Uterus (tissue), 4 donors: ENCODE measurements around the gene ANKRD29. TPM values are rescaled to one million over a fixed set of nuclear protein-coding genes. Genes with fewer than 3 reads are reported as not detected.

ENCODE experiments used
- DNase-seq, 2 donors: peaks; one replicate each; pipeline ENCODE4 v3.0.0-alpha.2; 2019 to 2020
- H3K27ac ChIP-seq, 2 donors: fragments of 200-600 bp; sonication (generic); 1 replicate in 1 of 2; 2 replicates in 1 of 2; pipeline ENCODE4 v1.5.1; 2016 to 2018
- H3K27me3 ChIP-seq, 2 donors: fragments of 200-600 bp; sonication (generic); one replicate each; pipeline ENCODE4 v1.5.1; 2018 to 2019; ENCODE audit warnings: control low read depth in 1 of 2
- H3K36me3 ChIP-seq, 2 donors: fragments of 200-600 bp; sonication (generic); one replicate each; pipeline ENCODE4 v1.5.1; 2019; ENCODE audit warnings: control low read depth in 1 of 2
- H3K4me1 ChIP-seq, 2 donors: fragments of 200-600 bp; sonication (generic); one replicate each; pipeline ENCODE4 v1.5.1; 2018 to 2019; ENCODE audit warnings: control low read depth in 1 of 2
- H3K4me3 ChIP-seq, 2 donors: fragments of 200-600 bp; sonication (generic); 1 replicate in 1 of 2; 2 replicates in 1 of 2; pipeline ENCODE4 v1.5.1; 2018 to 2019; ENCODE audit warnings: mild to moderate bottlenecking in 1 of 2
- H3K9me3 ChIP-seq, 2 donors: fragments of 200-600 bp; sonication (generic); one replicate each; pipeline ENCODE4 v1.5.1; 2019; ENCODE audit warnings: control low read depth in 1 of 2
- POLR2A ChIP-seq, 2 donors: fragments of 450-650 bp; IDR thresholded peaks; one replicate each; pipeline ENCODE4 v1.6.1; 2016; ENCODE audit warnings: antibody characterized with exemption in 2 of 2, mild to moderate bottlenecking in 1 of 2, moderate library complexity in 1 of 2
- intact Hi-C: fragments of 100-400 bp; cut with DNase I; formaldehyde crosslinking; loops from one replicate; pipeline ENCODE4 v1.15.1; 2023; ENCODE audit warnings: low total_unique reads
- total RNA-seq, 4 donors: library from RNA; depleted of rRNA in 3 of 4; stranded (reverse); fragments of >200 nt in 3 of 4; gene quantifications; one replicate each; pipeline versions ENCODE4 v1.1.0 to v1.2.4, GENCODE V29; 2014 to 2023
- TF ChIP-seq, protein P1 (sequence below), 4 experiments: fragments of 200-600 bp in 2 of 4; fragments of 450-650 bp in 2 of 4; sonication (generic) in 2 of 4; IDR thresholded peaks; one replicate each; pipeline ENCODE4 v1.5.1; 2016 to 2019; ENCODE audit warnings: antibody characterized with exemption in 4 of 4, mild to moderate bottlenecking in 2 of 4, moderate library complexity in 1 of 4
- donor health status: DM: yes; HTN: yes; CAD: no.

Gene ANKRD29
- total RNA-seq, 4 donors from 2014 or later: 10.8 to 33.4 (median 15.9) TPM

DNA sequence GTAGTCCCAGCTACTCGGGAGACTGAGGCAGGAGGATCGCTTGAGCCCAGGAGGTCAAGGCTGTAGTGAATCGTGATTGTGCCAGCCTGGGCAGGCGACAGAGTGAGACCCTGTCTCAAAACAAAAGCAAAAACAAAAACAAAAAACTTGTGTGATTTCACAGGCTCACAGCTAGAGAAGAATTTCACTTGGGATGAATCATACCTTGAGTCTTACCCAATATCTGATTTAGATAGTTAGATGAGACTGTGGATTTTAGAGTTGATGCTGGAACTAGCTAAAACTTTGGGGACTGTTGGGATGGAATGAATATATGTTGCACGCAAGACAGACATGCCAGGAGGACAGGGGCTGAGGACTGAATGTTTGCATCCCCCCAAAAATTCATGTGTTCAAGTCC lies 4.4 kb downstream of the ANKRD29 start:
- no peak for DNase-seq
- Histone ChIP-seq H3K4me1 (no peaks in the 10 kb centered on the region), H3K27me3 (no peaks in the 10 kb centered on the region), H3K36me3 (no peaks in the 10 kb centered on the region), H3K9me3 (no peaks in the 10 kb centered on the region), H3K27ac (no peak overlapping the region), H3K4me3 (no peak overlapping the region)
- no peak for TF ChIP-seq POLR2A (IDR thresholded peaks at IDR 0.05)
- TF ChIP-seq, protein P1, sequence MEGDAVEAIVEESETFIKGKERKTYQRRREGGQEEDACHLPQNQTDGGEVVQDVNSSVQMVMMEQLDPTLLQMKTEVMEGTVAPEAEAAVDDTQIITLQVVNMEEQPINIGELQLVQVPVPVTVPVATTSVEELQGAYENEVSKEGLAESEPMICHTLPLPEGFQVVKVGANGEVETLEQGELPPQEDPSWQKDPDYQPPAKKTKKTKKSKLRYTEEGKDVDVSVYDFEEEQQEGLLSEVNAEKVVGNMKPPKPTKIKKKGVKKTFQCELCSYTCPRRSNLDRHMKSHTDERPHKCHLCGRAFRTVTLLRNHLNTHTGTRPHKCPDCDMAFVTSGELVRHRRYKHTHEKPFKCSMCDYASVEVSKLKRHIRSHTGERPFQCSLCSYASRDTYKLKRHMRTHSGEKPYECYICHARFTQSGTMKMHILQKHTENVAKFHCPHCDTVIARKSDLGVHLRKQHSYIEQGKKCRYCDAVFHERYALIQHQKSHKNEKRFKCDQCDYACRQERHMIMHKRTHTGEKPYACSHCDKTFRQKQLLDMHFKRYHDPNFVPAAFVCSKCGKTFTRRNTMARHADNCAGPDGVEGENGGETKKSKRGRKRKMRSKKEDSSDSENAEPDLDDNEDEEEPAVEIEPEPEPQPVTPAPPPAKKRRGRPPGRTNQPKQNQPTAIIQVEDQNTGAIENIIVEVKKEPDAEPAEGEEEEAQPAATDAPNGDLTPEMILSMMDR (IDR thresholded peaks at IDR 0.05): no peak
- intact Hi-C loops: no loop called here

DNA sequence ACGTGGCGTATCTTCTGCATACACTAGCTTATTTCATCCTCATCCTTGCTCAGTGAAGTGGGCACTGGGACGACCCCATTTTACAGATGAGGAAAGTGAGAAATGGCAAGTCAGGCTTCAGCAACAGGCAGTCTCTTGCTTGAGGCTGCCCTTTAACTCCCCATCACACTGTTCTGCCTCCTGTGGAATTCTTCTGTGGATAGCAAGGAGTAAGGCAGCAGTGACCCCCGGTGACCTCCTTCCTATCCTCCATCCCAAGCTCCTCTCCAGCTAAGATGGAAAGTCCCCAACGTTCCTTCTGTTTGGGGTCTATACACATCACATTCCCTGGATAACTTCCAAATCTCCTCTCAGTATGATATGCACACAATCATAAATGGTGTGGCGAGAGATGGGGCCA lies 10.5 kb downstream of the ANKRD29 start:
- H3K27ac ChIP-seq: no peak overlapping the region
- no peak overlapping the region for H3K4me3 ChIP-seq
- no peaks in the 10 kb centered on the region for H3K9me3 ChIP-seq
- intact Hi-C loops: no loop called here
- no peaks in the 10 kb centered on the region for H3K36me3 ChIP-seq
- no peaks in the 10 kb centered on the region for H3K27me3 ChIP-seq
- DNase-seq: no peak
- TF ChIP-seq POLR2A (IDR thresholded peaks at IDR 0.05): no peak
- TF ChIP-seq, protein P1 (IDR thresholded peaks at IDR 0.05): no peak
- H3K4me1 ChIP-seq: no peaks in the 10 kb centered on the region

DNA sequence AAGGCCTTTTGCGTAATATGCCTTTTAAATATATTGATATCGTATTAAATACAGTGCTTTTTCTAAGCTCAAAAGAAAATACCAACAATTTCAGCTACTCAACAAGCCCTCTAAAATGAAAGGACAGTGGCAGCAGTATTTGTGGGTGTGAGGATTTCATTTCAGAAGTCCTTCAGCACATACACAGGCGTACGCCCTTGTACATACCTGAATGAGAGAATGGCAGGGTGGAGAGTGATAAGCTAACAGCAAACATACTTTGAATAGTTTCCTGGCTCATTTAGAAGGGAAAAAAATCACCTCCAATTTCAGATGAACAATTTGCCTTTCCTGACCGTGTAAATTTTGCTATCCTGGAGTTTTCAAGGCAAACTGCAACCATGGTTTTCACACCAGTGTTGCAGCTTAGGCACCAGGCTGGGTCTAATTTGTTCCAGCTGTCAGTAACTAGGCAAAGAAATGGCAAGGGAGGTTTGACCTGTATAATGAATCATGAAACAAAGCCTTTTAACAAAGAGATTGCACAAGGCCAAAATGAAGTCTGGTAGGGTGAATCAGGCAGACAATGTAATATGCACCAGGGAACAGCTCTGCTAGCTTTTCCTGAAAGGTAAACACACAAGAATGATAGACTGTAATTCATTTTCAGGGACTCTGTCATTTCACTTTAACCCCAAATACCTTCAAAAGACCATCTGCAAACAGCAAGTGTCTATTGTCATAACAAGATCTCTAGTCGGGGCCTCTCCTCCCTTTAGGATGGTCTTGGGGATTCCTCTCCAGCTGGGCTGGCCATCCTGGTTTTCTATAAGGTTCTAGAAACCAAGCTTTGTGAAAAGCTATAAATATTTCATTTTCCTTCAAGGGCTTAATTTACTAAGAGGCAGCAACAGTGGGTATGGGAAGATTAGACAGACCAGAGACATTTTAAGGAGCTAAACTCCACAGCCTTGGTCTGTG lies 11.5 kb downstream of the ANKRD29 start:
- Histone ChIP-seq H3K27me3 (no peaks in the 10 kb centered on the region), H3K9me3 (no peaks in the 10 kb centered on the region), H3K36me3 (no peaks in the 10 kb centered on the region), H3K27ac (peak overlapping the region in 1 of 2 donors; percentile 32), H3K4me3 (no peak overlapping the region), H3K4me1 (no peaks in the 10 kb centered on the region)
- TF ChIP-seq, protein P1 (IDR thresholded peaks at IDR 0.05): no peak
- no peak for TF ChIP-seq POLR2A (IDR thresholded peaks at IDR 0.05)
- DNase-seq: peak in 1 of 2 donors; percentile 29
- intact Hi-C loops: no loop called here

DNA sequence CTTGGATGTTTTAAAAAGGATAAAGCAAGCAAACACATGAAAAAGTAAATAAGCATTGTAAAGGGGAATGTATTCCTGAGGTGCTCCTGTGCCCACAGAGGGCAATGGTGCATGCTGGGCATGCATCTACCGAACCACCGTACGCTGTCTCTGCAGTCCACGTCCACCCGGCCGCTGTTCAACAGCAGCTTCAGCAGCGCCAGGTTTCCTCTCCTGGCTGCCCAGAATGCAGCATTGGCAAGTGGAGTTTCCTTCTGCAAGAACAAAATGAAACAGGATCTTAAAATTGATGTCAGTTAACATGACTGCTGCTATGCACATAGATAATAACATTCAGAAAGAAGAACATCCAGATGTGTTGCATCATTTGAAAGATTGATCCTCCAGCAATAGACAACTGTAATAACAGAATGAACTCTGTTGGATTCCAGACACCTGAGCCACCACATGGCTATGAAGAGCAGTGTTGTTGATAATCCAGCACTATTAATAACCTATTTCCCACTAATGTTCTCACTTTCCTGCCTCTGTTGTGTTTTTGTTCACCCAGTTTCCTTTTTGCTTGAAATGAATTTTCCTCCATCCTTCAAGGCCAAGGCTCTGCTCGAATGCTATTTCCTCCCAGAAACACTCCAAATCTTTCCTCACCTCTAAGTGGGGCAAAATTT lies 13.6 kb downstream of the ANKRD29 start:
- H3K4me3 ChIP-seq: no peak overlapping the region

More for the DNA sequence above, 13.6 kb downstream of the ANKRD29 start:
- intact Hi-C loops: no loop called here
- Histone ChIP-seq H3K4me1 (no peaks in the 10 kb centered on the region), H3K9me3 (no peaks in the 10 kb centered on the region), H3K27me3 (no peaks in the 10 kb centered on the region), H3K36me3 (no peaks in the 10 kb centered on the region), H3K27ac (peak overlapping the region; percentile 18 to 22)
- TF ChIP-seq, protein P1 (IDR thresholded peaks at IDR 0.05): no peak
- TF ChIP-seq POLR2A (IDR thresholded peaks at IDR 0.05): no peak
- DNase-seq: no peak
